DOHH2 (cell line): ENCODE results near the gene PNPLA5.

Experiments used
- H3F3A ChIP-seq: fragments of 200-600 bp; sonication (generic), shearing (Covaris generic); 2 replicates; pipeline ENCODE4 v1.6.0; 2016; ENCODE audit warnings: antibody characterized with exemption, mild to moderate bottlenecking; ENCODE audit not compliant: control insufficient read depth, insufficient read depth
- H3K27ac ChIP-seq: fragments of 200-600 bp; sonication (generic); 2 replicates; pipeline ENCODE4 v1.5.1; 2014; ENCODE audit warnings: low read depth, mild to moderate bottlenecking, low read length, moderate library complexity
- H3K27me3 ChIP-seq: fragments of 200-600 bp; sonication (generic); 2 replicates; pipeline ENCODE4 v1.6.1; 2014; ENCODE audit warnings: mild to moderate bottlenecking, low read length, mixed read lengths; ENCODE audit not compliant: control insufficient read depth
- H3K36me3 ChIP-seq: fragments of 200-600 bp; sonication (generic); 2 replicates; pipeline ENCODE4 v1.6.1; 2014; ENCODE audit warnings: mild to moderate bottlenecking, low read length, moderate library complexity, mixed read lengths; ENCODE audit not compliant: control insufficient read depth
- H3K4me1 ChIP-seq: fragments of 200-600 bp; sonication (generic); 2 replicates; pipeline ENCODE4 v1.6.1; 2014; ENCODE audit warnings: mild to moderate bottlenecking, low read length, mixed read lengths; ENCODE audit not compliant: control insufficient read depth
- H3K4me2 ChIP-seq: fragments of 200-600 bp; sonication (generic); 2 replicates; pipeline ENCODE4 v1.6.0; 2014; ENCODE audit warnings: mild to moderate bottlenecking, low read length, moderate library complexity
- H3K4me3 ChIP-seq: fragments of 200-600 bp; sonication (generic); 2 replicates; pipeline ENCODE4 v1.5.1; 2014; ENCODE audit warnings: mild to moderate bottlenecking, low read length, mixed read lengths
- H3K79me2 ChIP-seq: fragments of 200-600 bp; sonication (generic); 2 replicates; pipeline ENCODE4 v1.6.1; 2014; ENCODE audit warnings: mild to moderate bottlenecking, low read length, mixed read lengths; ENCODE audit not compliant: control insufficient read depth
- H3K9me2 ChIP-seq: fragments of 200-600 bp; sonication (generic); replicated peaks from 2 replicates; pipeline ENCODE4 v1.6.1; 2014; ENCODE audit warnings: mild to moderate bottlenecking, low read length, mixed read lengths; ENCODE audit not compliant: control insufficient read depth
- H3K9me3 ChIP-seq: fragments of 200-600 bp; sonication (generic); 2 replicates; pipeline ENCODE4 v1.6.1; 2014; ENCODE audit warnings: antibody characterized with exemption, low read length, mixed read lengths; ENCODE audit not compliant: control insufficient read depth, insufficient read depth
- H4K20me1 ChIP-seq: fragments of 200-600 bp; sonication (generic); 2 replicates; pipeline ENCODE4 v1.6.0; 2014; ENCODE audit warnings: low read depth, mild to moderate bottlenecking, antibody characterized with exemption, low read length, moderate library complexity; ENCODE audit not compliant: control insufficient read depth, insufficient read depth
- EZH2phosphoT487 ChIP-seq: fragments of 200-600 bp; sonication (generic); IDR thresholded peaks from 2 replicates; pipeline ENCODE4 v1.6.1; 2017; ENCODE audit warnings: borderline replicate concordance, mild to moderate bottlenecking, antibody characterized with exemption, low read length, moderate library complexity, mixed read lengths
- TF ChIP-seq, protein P1 (sequence below): fragments of 200-600 bp; sonication (generic); IDR thresholded peaks from one replicate; pipeline ENCODE4 v1.5.1; 2014; ENCODE audit warnings: antibody characterized with exemption, mild to moderate bottlenecking, low read depth, low read length; ENCODE audit not compliant: poor library complexity, severe bottlenecking

PNPLA5 gene

DNA sequence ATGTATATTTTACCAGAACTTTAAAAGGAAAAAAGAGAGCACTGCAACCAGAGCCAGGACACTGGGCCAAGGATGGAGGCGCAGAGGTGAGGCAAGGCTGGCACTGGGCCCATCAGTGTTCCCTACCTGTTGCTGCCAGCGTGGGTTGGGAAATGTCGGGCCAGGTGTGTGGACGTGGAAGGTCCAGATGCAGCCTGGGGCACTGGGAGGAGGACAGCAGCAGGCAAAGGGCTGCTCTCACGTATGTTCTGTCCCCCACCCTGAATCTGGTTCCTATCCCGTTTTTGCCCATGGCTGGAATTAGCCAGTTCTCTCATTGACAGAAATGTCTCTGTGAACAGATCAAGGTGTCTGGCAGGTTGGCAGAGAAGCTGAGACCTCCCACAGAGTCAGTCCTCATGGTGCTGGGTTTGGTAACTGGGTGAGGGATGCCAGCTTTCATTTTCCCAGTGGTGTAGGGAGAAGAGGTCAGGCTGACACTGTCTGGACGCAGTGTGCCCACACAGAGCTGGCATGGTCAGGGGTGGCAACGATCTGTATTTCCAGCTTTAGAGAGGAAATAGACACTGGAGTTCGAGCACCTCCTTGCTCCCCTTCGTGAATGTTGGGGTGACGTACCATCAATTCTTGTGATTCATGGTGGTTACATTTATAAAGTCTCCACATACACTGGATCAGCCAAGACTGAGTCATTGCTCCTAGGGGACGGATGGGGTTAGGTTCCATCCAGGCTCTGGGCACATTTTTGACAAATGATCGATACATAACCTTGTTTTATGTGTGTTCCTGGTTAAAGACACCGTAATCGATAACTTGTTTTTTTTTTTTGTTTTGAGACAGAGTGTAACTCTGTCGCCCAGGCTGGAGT is 27.5 kb upstream of the PNPLA5 start:
- Histone ChIP-seq H3K36me3 (no peaks in the 10 kb centered on the region), H3K79me2 (no peaks in the 10 kb centered on the region), H3K9me3 (no peaks in the 10 kb centered on the region), H3K27ac (no peak overlapping the region), H3K4me1 (no peaks in the 10 kb centered on the region), H3F3A (no peaks in the 10 kb centered on the region), H3K27me3 (no peaks in the 10 kb centered on the region), H3K9me2 (no peaks in the 10 kb centered on the region), H3K4me2 (no peak overlapping the region), H4K20me1 (no peaks in the 10 kb centered on the region), H3K4me3 (no peak overlapping the region)
- TF ChIP-seq EZH2phosphoT487: no peak
- TF ChIP-seq, protein P1, sequence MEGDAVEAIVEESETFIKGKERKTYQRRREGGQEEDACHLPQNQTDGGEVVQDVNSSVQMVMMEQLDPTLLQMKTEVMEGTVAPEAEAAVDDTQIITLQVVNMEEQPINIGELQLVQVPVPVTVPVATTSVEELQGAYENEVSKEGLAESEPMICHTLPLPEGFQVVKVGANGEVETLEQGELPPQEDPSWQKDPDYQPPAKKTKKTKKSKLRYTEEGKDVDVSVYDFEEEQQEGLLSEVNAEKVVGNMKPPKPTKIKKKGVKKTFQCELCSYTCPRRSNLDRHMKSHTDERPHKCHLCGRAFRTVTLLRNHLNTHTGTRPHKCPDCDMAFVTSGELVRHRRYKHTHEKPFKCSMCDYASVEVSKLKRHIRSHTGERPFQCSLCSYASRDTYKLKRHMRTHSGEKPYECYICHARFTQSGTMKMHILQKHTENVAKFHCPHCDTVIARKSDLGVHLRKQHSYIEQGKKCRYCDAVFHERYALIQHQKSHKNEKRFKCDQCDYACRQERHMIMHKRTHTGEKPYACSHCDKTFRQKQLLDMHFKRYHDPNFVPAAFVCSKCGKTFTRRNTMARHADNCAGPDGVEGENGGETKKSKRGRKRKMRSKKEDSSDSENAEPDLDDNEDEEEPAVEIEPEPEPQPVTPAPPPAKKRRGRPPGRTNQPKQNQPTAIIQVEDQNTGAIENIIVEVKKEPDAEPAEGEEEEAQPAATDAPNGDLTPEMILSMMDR: no peak

DNA sequence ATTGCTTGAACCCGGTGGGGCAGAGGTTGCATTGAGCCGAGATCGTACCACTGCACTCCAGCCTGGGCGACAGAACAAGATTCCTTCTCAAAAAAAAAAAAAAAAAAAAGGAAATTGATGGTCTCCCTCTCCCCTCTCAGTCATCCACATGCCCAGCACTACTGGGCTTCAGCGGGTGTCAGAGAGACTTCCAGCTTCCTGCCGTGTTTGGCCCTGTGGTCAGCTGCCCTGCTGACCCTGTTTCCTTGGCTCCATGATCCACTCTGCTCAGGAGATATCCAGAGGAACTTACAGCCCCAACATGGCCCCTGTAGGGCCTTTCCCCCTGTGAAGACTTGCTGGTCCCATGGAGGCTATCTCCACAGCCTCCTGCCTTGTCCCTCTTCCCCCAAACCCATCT is 25.7 kb upstream of the PNPLA5 start:
- no peaks in the 10 kb centered on the region for H3K9me2 ChIP-seq
- no peak overlapping the region for H3K4me3 ChIP-seq
- H3K9me3 ChIP-seq: no peaks in the 10 kb centered on the region
- no peaks in the 10 kb centered on the region for H4K20me1 ChIP-seq
- H3K27ac ChIP-seq: no peak overlapping the region
- H3K36me3 ChIP-seq: no peaks in the 10 kb centered on the region
- H3K4me1 ChIP-seq: no peaks in the 10 kb centered on the region
- no peaks in the 10 kb centered on the region for H3K79me2 ChIP-seq
- H3K27me3 ChIP-seq: no peaks in the 10 kb centered on the region
- H3F3A ChIP-seq: no peaks in the 10 kb centered on the region
- H3K4me2 ChIP-seq: no peak overlapping the region
- TF ChIP-seq, protein P1: no peak
- TF ChIP-seq EZH2phosphoT487: no peak

DNA sequence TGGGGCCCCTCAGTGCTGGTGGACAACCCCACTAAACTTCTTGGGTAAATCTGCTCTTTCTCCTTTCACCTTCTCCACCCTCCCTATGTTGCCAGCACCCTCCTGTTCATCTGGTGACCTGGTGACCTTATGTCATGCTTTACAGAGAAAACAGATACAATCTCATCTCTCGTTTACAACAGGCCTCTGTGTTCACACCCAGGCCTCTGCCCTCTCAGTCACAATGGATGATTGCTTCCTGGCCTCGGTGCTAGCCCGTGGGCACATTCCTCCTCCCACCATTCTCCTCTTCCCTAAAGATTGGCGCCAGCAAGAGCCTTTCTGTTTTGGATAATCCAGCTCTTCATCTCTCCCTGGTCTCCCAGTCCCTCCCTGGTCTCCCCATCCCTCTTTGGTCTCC is 19.5 kb upstream of the PNPLA5 start:
- TF ChIP-seq, protein P1: no peak
- TF ChIP-seq EZH2phosphoT487: no peak
- H3K27ac ChIP-seq: no peak overlapping the region

More for the DNA sequence above, 19.5 kb upstream of the PNPLA5 start:
- no peaks in the 10 kb centered on the region for H3K9me2 ChIP-seq
- H3K4me3 ChIP-seq: no peak overlapping the region
- H3K27me3 ChIP-seq: no peaks in the 10 kb centered on the region
- no peaks in the 10 kb centered on the region for H3K4me1 ChIP-seq
- H4K20me1 ChIP-seq: no peaks in the 10 kb centered on the region
- no peaks in the 10 kb centered on the region for H3K9me3 ChIP-seq
- H3K4me2 ChIP-seq: no peak overlapping the region
- H3K36me3 ChIP-seq: no peaks in the 10 kb centered on the region
- H3F3A ChIP-seq: no peaks in the 10 kb centered on the region
- H3K79me2 ChIP-seq: no peaks in the 10 kb centered on the region
